Endothelial cell (in vitro differentiated cells): ENCODE results near the gene OR4N2. TPM values are rescaled to one million over a fixed set of nuclear protein-coding genes. Genes with fewer than 3 reads are reported as not detected.
"Not testable (repeated sequence)": the region's sequence is repeated elsewhere in the genome, so short reads cannot be mapped to it uniquely, and the experiment has no call there.

Experiments used
- DNase-seq: peaks from one replicate; pipeline ENCODE4 v3.0.0; 2021; ENCODE audit warnings: low spot score
- H3K27ac Mint-ChIP-seq: one replicate; pipeline ENCODE4 v1.8.0; 2021; ENCODE audit warnings: mixed read lengths, inconsistent platforms; ENCODE audit not compliant: unreplicated experiment
- H3K27me3 Mint-ChIP-seq: one replicate; pipeline ENCODE4 v1.8.0; 2021; ENCODE audit warnings: mild to moderate bottlenecking, moderate library complexity, mixed read lengths, inconsistent platforms; ENCODE audit not compliant: unreplicated experiment
- H3K36me3 Mint-ChIP-seq: one replicate; pipeline ENCODE4 v1.8.0; 2021; ENCODE audit warnings: mild to moderate bottlenecking, low read depth, mixed read lengths, inconsistent platforms; ENCODE audit not compliant: unreplicated experiment
- H3K4me1 Mint-ChIP-seq: one replicate; pipeline ENCODE4 v1.8.0; 2021; ENCODE audit warnings: mild to moderate bottlenecking, mixed read lengths, inconsistent platforms; ENCODE audit not compliant: unreplicated experiment
- H3K4me3 Mint-ChIP-seq: one replicate; pipeline ENCODE4 v1.8.0; 2021; ENCODE audit warnings: mild to moderate bottlenecking, mixed read lengths, inconsistent platforms; ENCODE audit not compliant: unreplicated experiment
- H3K9me3 Mint-ChIP-seq: one replicate; pipeline ENCODE4 v1.8.0; 2021; ENCODE audit warnings: mixed read lengths, inconsistent platforms; ENCODE audit not compliant: unreplicated experiment
- CTCF ChIP-seq: fragments of 200-600 bp; sonication (generic); IDR thresholded peaks from one replicate; pipeline ENCODE4 v1.5.0; 2021; ENCODE audit warnings: antibody characterized with exemption; ENCODE audit not compliant: unreplicated experiment
- total RNA-seq: library from RNA; stranded (reverse); fragmentation: NEBNext Ultra II Directional; extraction: Animal tissue kit (Norgen Biotek cat#: 25700); gene quantifications from one replicate; pipeline ENCODE4 v1.2.1, GENCODE V29; 2021; ENCODE audit not compliant: unreplicated experiment

Gene OR4N2
- total RNA-seq, 1 donor from 2014 or later = not detected

- H3K4me1 Mint-ChIP-seq, H3K27me3 Mint-ChIP-seq, H3K4me3 Mint-ChIP-seq, H3K27ac Mint-ChIP-seq, H3K36me3 Mint-ChIP-seq, DNase-seq: not testable (repeated sequence)
- H3K9me3 Mint-ChIP-seq = peaks cover 17% of the 10 kb centered on the region
Observed at GRCh38 chr14:19796520-19797108, 7.0 kb upstream of the OR4N2 start.

- no peak for DNase-seq
- no peak for TF ChIP-seq CTCF
- Mint-ChIP-seq H3K36me3 (peaks cover 4% of the 10 kb centered on the region), H3K27ac (no peak overlapping the region), H3K9me3 (peaks cover 24% of the 10 kb centered on the region), H3K27me3 (peaks cover 5% of the 10 kb centered on the region), H3K4me3 (no peak overlapping the region), H3K4me1 (no peaks in the 10 kb centered on the region)
Observed at GRCh38 chr14:19799880-19800279, 3.7 kb upstream of the OR4N2 start.

- DNase-seq = no peak
- H3K27me3 Mint-ChIP-seq = peaks cover 5% of the 10 kb centered on the region
- TF ChIP-seq CTCF = no peak
- H3K9me3 Mint-ChIP-seq = peaks cover 24% of the 10 kb centered on the region
- H3K4me1 Mint-ChIP-seq = no peaks in the 10 kb centered on the region
- peaks cover 4% of the 10 kb centered on the region for H3K36me3 Mint-ChIP-seq
- no peak overlapping the region for H3K27ac Mint-ChIP-seq
- H3K4me3 Mint-ChIP-seq = no peak overlapping the region
Observed at GRCh38 chr14:19800282-19801117, 3.1 kb upstream of the OR4N2 start.

- no peak overlapping the region for H3K27ac Mint-ChIP-seq
- H3K4me1 Mint-ChIP-seq = no peaks in the 10 kb centered on the region
- H3K4me3 Mint-ChIP-seq = no peak overlapping the region
- peaks cover 4% of the 10 kb centered on the region for H3K36me3 Mint-ChIP-seq
- no peak for TF ChIP-seq CTCF
- no peak for DNase-seq
- H3K27me3 Mint-ChIP-seq = peaks cover 5% of the 10 kb centered on the region
- H3K9me3 Mint-ChIP-seq = peaks cover 24% of the 10 kb centered on the region
Observed at GRCh38 chr14:19801118-19801464, 2.5 kb upstream of the OR4N2 start.

GRCh38 chr14:19813171-19813920 lies 9.8 kb downstream of the OR4N2 start:
- H3K27me3 Mint-ChIP-seq = not testable (repeated sequence)

GRCh38 chr14:19819879-19820278 lies 16.3 kb downstream of the OR4N2 start:
- peaks cover 20% of the 10 kb centered on the region for H3K9me3 Mint-ChIP-seq
- H3K4me1 Mint-ChIP-seq, H3K27ac Mint-ChIP-seq, DNase-seq, H3K27me3 Mint-ChIP-seq, H3K36me3 Mint-ChIP-seq, H3K4me3 Mint-ChIP-seq: not testable (repeated sequence)

More at GRCh38 chr14:19813171-19813920, 9.8 kb downstream of the OR4N2 start:
- not testable (repeated sequence) for H3K36me3 Mint-ChIP-seq, H3K4me3 Mint-ChIP-seq, DNase-seq, H3K27ac Mint-ChIP-seq, H3K4me1 Mint-ChIP-seq
- peaks cover 19% of the 10 kb centered on the region for H3K9me3 Mint-ChIP-seq

GRCh38 chr14:19821016-19821415 lies 17.4 kb downstream of the OR4N2 start:
- DNase-seq, H3K36me3 Mint-ChIP-seq, H3K27ac Mint-ChIP-seq, H3K4me1 Mint-ChIP-seq, H3K27me3 Mint-ChIP-seq: not testable (repeated sequence)
- Mint-ChIP-seq H3K4me3 (peak overlapping the region; percentile 26), H3K9me3 (peaks cover 20% of the 10 kb centered on the region)
